Calu3 (cell line): ENCODE results near the gene FBXL7. TPM values are rescaled to one million over a fixed set of nuclear protein-coding genes. Genes with fewer than 3 reads are reported as not detected.

Source experiments
- BruUV-seq: library from RNA; stranded (reverse); fragments of 400-500 nt; replicated peaks from 2 replicates; lab custom pipeline; 2021; lab: Mats Ljungman, UMichigan
- CTCF ChIA-PET: fragments of 300-600 bp; sonication (Branson Sonifier 250); formaldehyde crosslinking; loops from one replicate; lab custom pipeline; 2022; ENCODE audit warnings: antibody characterized with exemption; lab: Charles Lee
- DNase-seq: peaks from one replicate; pipeline ENCODE4 v3.0.0; 2022
- H3K27ac Mint-ChIP-seq: one replicate; pipeline ENCODE4 v1.8.0; 2022; ENCODE audit warnings: mixed read lengths; ENCODE audit not compliant: unreplicated experiment
- H3K27me3 Mint-ChIP-seq: one replicate; pipeline ENCODE4 v1.8.0; 2022; ENCODE audit warnings: mixed read lengths; ENCODE audit not compliant: unreplicated experiment
- H3K36me3 Mint-ChIP-seq: one replicate; pipeline ENCODE4 v1.8.0; 2022; ENCODE audit warnings: mild to moderate bottlenecking, moderate library complexity, mixed read lengths; ENCODE audit not compliant: insufficient read depth, unreplicated experiment
- H3K4me1 Mint-ChIP-seq: one replicate; pipeline ENCODE4 v1.8.0; 2022; ENCODE audit warnings: mild to moderate bottlenecking, low read depth, mixed read lengths; ENCODE audit not compliant: unreplicated experiment
- H3K4me3 Mint-ChIP-seq: one replicate; pipeline ENCODE4 v1.8.0; 2022; ENCODE audit warnings: mild to moderate bottlenecking, low read depth, moderate library complexity, mixed read lengths; ENCODE audit not compliant: unreplicated experiment
- H3K9me3 Mint-ChIP-seq: one replicate; pipeline ENCODE4 v1.8.0; 2022; ENCODE audit warnings: low read depth, mixed read lengths; ENCODE audit not compliant: unreplicated experiment
- CTCF ChIP-seq: fragments of 200-600 bp; IDR thresholded peaks from one replicate; pipeline ENCODE4 v1.8.0; 2022; ENCODE audit warnings: antibody characterized with exemption; ENCODE audit not compliant: unreplicated experiment
- intact Hi-C: fragments of 100-400 bp; cut with micrococcal nuclease; formaldehyde crosslinking; loops from one replicate; pipeline ENCODE4 v1.10.0; 2022; ENCODE audit not compliant: unreplicated experiment
- total RNA-seq: library from RNA; stranded (reverse); gene quantifications from 2 replicates; pipeline ENCODE4 v1.2.3, GENCODE V29; 2022

The FBXL7 gene
- total RNA-seq, 1 experiment from 2014 or later: not detected

GRCh38 chr5:15564957-15565356, 65.0 kb downstream of the FBXL7 start:
- Mint-ChIP-seq H3K27me3 (no peaks in the 10 kb centered on the region), H3K36me3 (no peaks in the 10 kb centered on the region), H3K4me3 (no peak overlapping the region), H3K27ac (no peak overlapping the region), H3K4me1 (no peaks in the 10 kb centered on the region), H3K9me3 (peaks cover 7% of the 10 kb centered on the region)
- no peak for DNase-seq
- intact Hi-C loops: no loop called here
- no peak for TF ChIP-seq CTCF
- CTCF ChIA-PET: no interaction called here
- no TSS peak for BruUV-seq

GRCh38 chr5:15566306-15566705, 66.3 kb downstream of the FBXL7 start:
- CTCF ChIA-PET: interaction anchor here (0.8 kb wide), 1 partner anchor 722 kb away, joined by 3 read pairs; no protein-coding TSS in a partner anchor
- H3K9me3 Mint-ChIP-seq: peaks cover 6% of the 10 kb centered on the region
- no peak overlapping the region for H3K4me3 Mint-ChIP-seq
- DNase-seq: no peak
- intact Hi-C loops: no loop called here
- H3K36me3 Mint-ChIP-seq: no peaks in the 10 kb centered on the region
- BruUV-seq: no TSS peak
- no peaks in the 10 kb centered on the region for H3K27me3 Mint-ChIP-seq
- no peak overlapping the region for H3K27ac Mint-ChIP-seq
- TF ChIP-seq CTCF: no peak
- no peaks in the 10 kb centered on the region for H3K4me1 Mint-ChIP-seq

GRCh38 chr5:15566789-15567188, 66.8 kb downstream of the FBXL7 start:
- no peaks in the 10 kb centered on the region for H3K36me3 Mint-ChIP-seq
- BruUV-seq: no TSS peak
- H3K4me3 Mint-ChIP-seq: no peak overlapping the region
- no peak for TF ChIP-seq CTCF
- no peak overlapping the region for H3K27ac Mint-ChIP-seq
- intact Hi-C loops: no loop called here
- H3K27me3 Mint-ChIP-seq: no peaks in the 10 kb centered on the region
- CTCF ChIA-PET: interaction anchor here (0.8 kb wide), 1 partner anchor 722 kb away, joined by 3 read pairs; no protein-coding TSS in a partner anchor
- H3K9me3 Mint-ChIP-seq: peaks cover 6% of the 10 kb centered on the region
- no peaks in the 10 kb centered on the region for H3K4me1 Mint-ChIP-seq
- no peak for DNase-seq

- no peak for TF ChIP-seq CTCF
- Mint-ChIP-seq H3K36me3 (no peaks in the 10 kb centered on the region), H3K9me3 (peaks cover 6% of the 10 kb centered on the region), H3K27ac (no peak overlapping the region), H3K27me3 (no peaks in the 10 kb centered on the region), H3K4me1 (no peaks in the 10 kb centered on the region), H3K4me3 (no peak overlapping the region)
- intact Hi-C loops: no loop called here
- no TSS peak for BruUV-seq
- no peak for DNase-seq
- CTCF ChIA-PET: no interaction called here
Observed at GRCh38 chr5:15570491-15570890, 70.5 kb downstream of the FBXL7 start.
